Endothelial cell of umbilical vein (primary cell): ENCODE measurements around the gene DLEC1. TPM values are rescaled to one million over a fixed set of nuclear protein-coding genes. Genes with fewer than 3 reads are reported as not detected.

Source experiments
- BruUV-seq: library from RNA; stranded (reverse); fragments of 400-500 nt; replicated peaks from 2 replicates; lab custom pipeline; 2021; lab: Mats Ljungman, UMichigan
- CTCF ChIA-PET: fragments of 300-600, 350-600 bp; sonication (Branson Sonifier 250); formaldehyde crosslinking; loops from one replicate; lab custom pipeline; 2021; ENCODE audit warnings: antibody characterized with exemption, inconsistent platforms; lab: Charles Lee
- POLR2A ChIA-PET: fragments of 300-600, 350-600 bp; sonication (Branson Sonifier 250); formaldehyde crosslinking; loops from one replicate; lab custom pipeline; 2021; ENCODE audit warnings: antibody characterized with exemption, inconsistent platforms; lab: Charles Lee
- DNase-seq: peaks from one replicate; pipeline ENCODE4 v3.0.0-alpha.2; 2011; ENCODE audit warnings: low read depth, low spot score
- FAIRE-seq: peaks from 2 replicates; lab custom pipeline; 2011; peaks lifted over from hg19 to GRCh38; lab: Jason Lieb, UNC
- H2AFZ ChIP-seq: 2 replicates; pipeline ENCODE4 v1.6.0; 2012; ENCODE audit warnings: low read depth, low read length, control low read depth, inconsistent platforms
- H3K27ac ChIP-seq: 2 replicates; pipeline ENCODE4 v1.5.1; 2011; ENCODE audit warnings: low read depth, mild to moderate bottlenecking, control low read depth, low read length, moderate library complexity; ENCODE audit not compliant: insufficient read depth
- H3K27me3 ChIP-seq, 2 experiments: 2 replicates each; pipeline versions ENCODE4 v1.6.0 to v1.6.1; 2011; ENCODE audit warnings: low read length in 2 of 2, mixed read lengths in 1 of 2; ENCODE audit not compliant: control insufficient read depth in 2 of 2, insufficient read depth in 2 of 2
- H3K36me3 ChIP-seq, 2 experiments: 2 replicates in 1 of 2; 3 replicates in 1 of 2; pipeline ENCODE4 v1.5.1; 2011; ENCODE audit warnings: low read length in 2 of 2, mild to moderate bottlenecking in 1 of 2, moderate library complexity in 1 of 2; ENCODE audit not compliant: control insufficient read depth in 2 of 2, insufficient read depth in 2 of 2; ENCODE audit errors: extremely low read depth in 1 of 2
- H3K4me1 ChIP-seq: 3 replicates; pipeline ENCODE4 v1.5.1; 2011; ENCODE audit warnings: mild to moderate bottlenecking, low read length; ENCODE audit not compliant: control insufficient read depth, insufficient read depth; ENCODE audit errors: extremely low read depth
- H3K4me2 ChIP-seq: 2 replicates; pipeline ENCODE4 v1.6.1; 2011; ENCODE audit warnings: low read length, control low read depth, mixed read lengths; ENCODE audit not compliant: insufficient read depth
- H3K4me3 ChIP-seq, 3 experiments: fragments of 200-600 bp in 1 of 3; sonication (generic), shearing (Covaris generic) in 1 of 3; replicated peaks in 1 of 3; 2 replicates each; pipeline ENCODE4 v1.5.1; 2011 to 2016; ENCODE audit warnings: control low read depth in 3 of 3, low read length in 3 of 3, mild to moderate bottlenecking in 2 of 3, inconsistent platforms in 1 of 3, low read depth in 1 of 3, moderate library complexity in 1 of 3; ENCODE audit not compliant: insufficient read depth in 1 of 3
- H3K79me2 ChIP-seq: 2 replicates; pipeline ENCODE4 v1.6.0; 2012; ENCODE audit warnings: low read length, inconsistent platforms; ENCODE audit not compliant: control insufficient read depth, insufficient read depth
- H3K9ac ChIP-seq: replicated peaks from 2 replicates; pipeline ENCODE3; 2011; ENCODE audit warnings: low read length, control low read depth; ENCODE audit not compliant: insufficient read depth; ENCODE audit errors: extremely low read depth
- H3K9me1 ChIP-seq: replicated peaks from 3 replicates; pipeline ENCODE4 v1.6.0; 2011; ENCODE audit warnings: mild to moderate bottlenecking, low read length; ENCODE audit not compliant: control insufficient read depth, insufficient read depth; ENCODE audit errors: extremely low read depth
- H3K9me3 ChIP-seq: replicated peaks from 2 replicates; pipeline ENCODE4 v1.5.1; 2012; ENCODE audit warnings: low read length, inconsistent platforms; ENCODE audit not compliant: control insufficient read depth, insufficient read depth
- H4K20me1 ChIP-seq: replicated peaks from 2 replicates; pipeline ENCODE3; 2011; ENCODE audit warnings: mild to moderate bottlenecking, low read length; ENCODE audit not compliant: control insufficient read depth, insufficient read depth; ENCODE audit errors: extremely low read depth
- CTCF ChIP-seq, 2 donors: IDR thresholded peaks; 1 replicate in 1 of 2; 2 replicates in 1 of 2; pipeline ENCODE4 v1.5.1; 2011; ENCODE audit warnings: low read length in 2 of 2, mild to moderate bottlenecking in 2 of 2, moderate library complexity in 2 of 2, control low read depth in 1 of 2, inconsistent platforms in 1 of 2, low read depth in 1 of 2; ENCODE audit not compliant: insufficient read depth in 1 of 2; ENCODE audit errors: extremely low read depth in 1 of 2
- EZH2 ChIP-seq: IDR thresholded peaks from 2 replicates; pipeline ENCODE4 v1.6.1; 2012; ENCODE audit warnings: borderline replicate concordance, low read depth, mild to moderate bottlenecking, moderate library complexity, low read length, inconsistent platforms; ENCODE audit not compliant: severe bottlenecking
- FOS ChIP-seq: IDR thresholded peaks from 2 replicates; pipeline ENCODE4 v1.6.1; 2011; ENCODE audit warnings: mild to moderate bottlenecking, low read length, moderate library complexity, borderline replicate concordance; ENCODE audit not compliant: insufficient read depth
- GATA2 ChIP-seq: IDR thresholded peaks from 2 replicates; pipeline ENCODE4 v1.7.0; 2011; ENCODE audit warnings: low read depth, mild to moderate bottlenecking, moderate library complexity, mixed read lengths, low read length; ENCODE audit not compliant: insufficient read length, insufficient read depth
- JUN ChIP-seq: IDR thresholded peaks from 2 replicates; pipeline ENCODE4 v1.6.1; 2011; ENCODE audit warnings: borderline replicate concordance, low read depth; ENCODE audit not compliant: insufficient read length, insufficient read depth
- MYC ChIP-seq: IDR thresholded peaks from one replicate; pipeline ENCODE4 v1.6.1; 2011; ENCODE audit warnings: mild to moderate bottlenecking, low read depth, low read length
- POLR2AphosphoS5 ChIP-seq: IDR thresholded peaks from 2 replicates; pipeline ENCODE4 v1.6.1; 2012; ENCODE audit warnings: low read depth, mild to moderate bottlenecking, control low read depth, low read length, moderate library complexity; ENCODE audit not compliant: insufficient read depth
- dilution Hi-C: fragments of 300-500 bp; cut with MboI; formaldehyde crosslinking; loops from one replicate; pipeline ENCODE4 v1.15.0; 2019; ENCODE audit warnings: low sequenced_read_pairs; ENCODE audit not compliant: extremely low pct_ligation_motif_present
- intact Hi-C: fragments of 100-400 bp; cut with micrococcal nuclease; formaldehyde crosslinking; loops from one replicate; pipeline ENCODE4 v1.10.0; 2022
- polyA plus RNA-seq, 4 experiments: library from polyadenylated mRNA; depleted of rRNA in 3 of 4; stranded (reverse) in 3 of 4; unstranded in 1 of 4; fragments of >200 nt; gene quantifications; 2 replicates each; pipeline versions ENCODE4 v1.2.1 to v1.2.3, GENCODE V29; 2011 to 2012; ENCODE audit warnings: missing spikeins in 1 of 4
- total RNA-seq: library from RNA; stranded (reverse); gene quantifications from 2 replicates; pipeline ENCODE4 v1.2.3, GENCODE V29; 2021
- TF ChIP-seq, protein P1 (sequence below): IDR thresholded peaks from 2 replicates; pipeline ENCODE4 v1.6.1; 2011; ENCODE audit not compliant: insufficient read depth, insufficient read length

DLEC1 gene
- total and polyA plus RNA-seq, 2 donors (not counting 3 experiments of a cell fraction or from before 2014, with no cell fraction given), result not detected

GRCh38 chr3:38095669-38096483 is 56.9 kb downstream of the DLEC1 start:
- no peak for DNase-seq
- no peak overlapping the region for H3K9ac ChIP-seq
- H3K4me3 ChIP-seq, result no peak overlapping the region
- intact Hi-C loops, result no loop called here
- H2AFZ ChIP-seq, result no peak overlapping the region
- CTCF ChIA-PET, result no interaction called here
- no peak for FAIRE-seq
- H3K9me3 ChIP-seq, result no peaks in the 10 kb centered on the region
- peaks cover 0 to 6% of the 10 kb centered on the region in 2 experiments for H3K27me3 ChIP-seq
- dilution Hi-C loops, result no loop called here
- no peak overlapping the region for H3K4me2 ChIP-seq
- no peaks in the 10 kb centered on the region for H3K4me1 ChIP-seq
- POLR2A ChIA-PET, result no interaction called here
- no peaks in the 10 kb centered on the region for H3K36me3 ChIP-seq
- no peak for TF ChIP-seq FOS
- no peaks in the 10 kb centered on the region for H3K79me2 ChIP-seq
- no peaks in the 10 kb centered on the region for H4K20me1 ChIP-seq
- no peaks in the 10 kb centered on the region for H3K9me1 ChIP-seq
- no TSS peak for BruUV-seq
- H3K27ac ChIP-seq, result no peak overlapping the region

GRCh38 chr3:38097446-38098375 is 58.7 kb downstream of the DLEC1 start:
- Histone ChIP-seq H3K9me1 (no peaks in the 10 kb centered on the region), H3K27ac (no peak overlapping the region), H3K79me2 (no peaks in the 10 kb centered on the region), H3K9ac (no peak overlapping the region), H2AFZ (no peak overlapping the region), H3K4me3 (no peak overlapping the region), H3K9me3 (no peaks in the 10 kb centered on the region), H3K4me2 (no peak overlapping the region), H3K36me3 (no peaks in the 10 kb centered on the region), H3K27me3 (peaks cover 0 to 6% of the 10 kb centered on the region in 2 experiments), H3K4me1 (no peaks in the 10 kb centered on the region), H4K20me1 (no peaks in the 10 kb centered on the region)
- no peak for DNase-seq
- ChIA-PET POLR2A (no interaction called here), CTCF (interaction anchor here (0.8 kb wide), 1 partner anchor 243 kb away, joined by 3 read pairs; no protein-coding TSS in a partner anchor)
- intact Hi-C loops, result no loop called here
- no peak for FAIRE-seq
- TF ChIP-seq MYC, result no peak
- no peak for TF ChIP-seq POLR2AphosphoS5
- TF ChIP-seq EZH2, result no peak
- no peak for TF ChIP-seq JUN
- TF ChIP-seq, protein P1, sequence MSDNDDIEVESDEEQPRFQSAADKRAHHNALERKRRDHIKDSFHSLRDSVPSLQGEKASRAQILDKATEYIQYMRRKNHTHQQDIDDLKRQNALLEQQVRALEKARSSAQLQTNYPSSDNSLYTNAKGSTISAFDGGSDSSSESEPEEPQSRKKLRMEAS, result no peak
- TF ChIP-seq CTCF (IDR thresholded peaks at IDR 0.05; ENCODE audit: extremely low read depth in 1 of 2, insufficient read depth in 1 of 2, low read depth in 1 of 2, low read length in 2 of 2), result no peak
- TF ChIP-seq FOS, result no peak
- TF ChIP-seq GATA2, result no peak
- no TSS peak for BruUV-seq
- dilution Hi-C loops, result no loop called here
